ENCODE data around the gene SAE1.

DNA sequence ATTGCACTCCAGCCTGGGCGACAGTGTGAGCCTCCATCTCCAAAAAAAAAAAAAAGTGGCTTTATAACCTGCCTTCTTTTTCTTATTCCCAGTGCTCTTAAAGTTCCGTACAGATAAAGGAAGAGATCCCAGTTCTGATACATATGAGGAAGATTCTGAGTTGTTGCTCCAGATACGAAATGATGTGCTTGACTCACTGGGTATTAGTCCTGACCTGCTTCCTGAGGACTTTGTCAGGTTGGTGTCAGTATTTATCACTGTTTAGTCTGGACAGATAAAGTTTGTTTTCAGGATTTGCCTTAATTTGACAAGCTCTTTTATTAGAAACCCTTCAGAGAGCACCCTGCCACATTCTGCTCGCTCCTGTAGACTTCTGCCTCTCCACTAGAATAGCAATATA lies 66.5 kb downstream of the SAE1 start:
- TF ChIP-seq, protein P1, sequence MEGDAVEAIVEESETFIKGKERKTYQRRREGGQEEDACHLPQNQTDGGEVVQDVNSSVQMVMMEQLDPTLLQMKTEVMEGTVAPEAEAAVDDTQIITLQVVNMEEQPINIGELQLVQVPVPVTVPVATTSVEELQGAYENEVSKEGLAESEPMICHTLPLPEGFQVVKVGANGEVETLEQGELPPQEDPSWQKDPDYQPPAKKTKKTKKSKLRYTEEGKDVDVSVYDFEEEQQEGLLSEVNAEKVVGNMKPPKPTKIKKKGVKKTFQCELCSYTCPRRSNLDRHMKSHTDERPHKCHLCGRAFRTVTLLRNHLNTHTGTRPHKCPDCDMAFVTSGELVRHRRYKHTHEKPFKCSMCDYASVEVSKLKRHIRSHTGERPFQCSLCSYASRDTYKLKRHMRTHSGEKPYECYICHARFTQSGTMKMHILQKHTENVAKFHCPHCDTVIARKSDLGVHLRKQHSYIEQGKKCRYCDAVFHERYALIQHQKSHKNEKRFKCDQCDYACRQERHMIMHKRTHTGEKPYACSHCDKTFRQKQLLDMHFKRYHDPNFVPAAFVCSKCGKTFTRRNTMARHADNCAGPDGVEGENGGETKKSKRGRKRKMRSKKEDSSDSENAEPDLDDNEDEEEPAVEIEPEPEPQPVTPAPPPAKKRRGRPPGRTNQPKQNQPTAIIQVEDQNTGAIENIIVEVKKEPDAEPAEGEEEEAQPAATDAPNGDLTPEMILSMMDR (IDR thresholded peaks at IDR 0.05), result no peak
- TF ChIP-seq POLR2AphosphoS5 (IDR thresholded peaks at IDR 0.05), result no peak
- no peak for TF ChIP-seq POLR2A (IDR thresholded peaks at IDR 0.05)
- no peak for TF ChIP-seq EP300 (IDR thresholded peaks at IDR 0.05)

All from stomach (tissue), 4 donors.